ENCODE data around the gene TADA3.

TADA3 gene

DNA sequence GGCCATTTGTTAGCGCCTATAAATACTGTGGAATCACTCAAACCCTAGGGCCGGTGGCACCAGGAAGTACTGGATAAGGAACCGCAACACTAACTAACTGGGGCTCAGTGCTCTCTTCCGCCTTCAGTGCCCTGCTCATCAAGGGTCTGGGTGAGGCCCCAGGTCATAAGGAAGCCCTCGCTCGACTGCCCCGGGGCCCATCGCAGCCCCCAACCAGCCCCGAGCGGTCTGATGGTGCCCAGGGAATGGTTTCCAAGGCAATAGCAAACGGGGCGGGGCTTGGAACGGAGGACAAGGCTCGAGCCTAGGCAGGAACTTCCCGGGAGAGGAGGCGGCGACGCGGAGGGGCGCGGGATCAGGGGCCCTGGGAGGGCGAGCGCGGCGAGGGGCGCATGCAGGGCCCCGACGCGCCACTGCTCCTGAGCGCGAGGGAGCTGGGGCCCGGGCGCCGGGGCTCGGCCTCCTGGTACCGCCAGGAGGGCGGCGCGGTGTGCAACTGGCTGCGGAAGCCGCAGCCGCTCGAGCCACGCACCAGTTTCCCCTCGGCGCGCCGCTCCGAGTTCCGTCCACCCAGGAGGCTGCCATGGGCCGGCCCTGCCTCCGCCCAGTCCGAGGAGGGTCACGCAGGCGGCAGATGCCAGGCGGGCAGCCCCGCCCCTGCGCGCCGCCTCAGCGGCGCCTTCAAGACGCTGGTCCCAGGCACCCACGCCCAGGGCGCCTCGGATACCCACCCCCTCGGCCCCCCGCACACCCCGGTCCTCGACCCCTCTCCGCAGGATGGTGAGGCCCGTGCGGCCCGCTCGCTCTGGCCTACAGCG, 17.6 kb upstream of the TADA3 start, which contains the start of gene TTLL3:
TTLL3 (plus strand) TSS at position 648 of the 818 bp plus-strand sequence. CDS start 400 bp downstream, outside the sequence.
- no peak for DNase-seq

DNA sequence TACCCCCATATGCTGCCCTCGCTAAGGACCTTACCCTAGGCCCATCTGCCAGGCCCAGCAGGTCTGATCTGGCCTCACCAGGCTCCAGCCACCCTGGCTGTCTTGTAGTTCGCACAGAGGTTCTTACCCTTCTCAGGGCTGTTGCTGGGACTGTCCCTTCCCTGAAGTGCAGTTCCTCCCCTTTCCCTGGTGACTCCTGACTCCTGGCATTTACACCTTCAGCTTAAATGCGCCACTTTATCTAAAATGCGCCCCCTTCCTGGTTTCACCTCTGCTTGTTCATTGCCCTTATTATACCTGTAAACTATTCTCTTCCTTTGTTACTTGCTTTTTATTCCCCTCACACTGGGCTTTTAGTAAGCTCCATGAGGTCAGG, 17.0 kb upstream of the TADA3 start:
- no peak for DNase-seq

DNA sequence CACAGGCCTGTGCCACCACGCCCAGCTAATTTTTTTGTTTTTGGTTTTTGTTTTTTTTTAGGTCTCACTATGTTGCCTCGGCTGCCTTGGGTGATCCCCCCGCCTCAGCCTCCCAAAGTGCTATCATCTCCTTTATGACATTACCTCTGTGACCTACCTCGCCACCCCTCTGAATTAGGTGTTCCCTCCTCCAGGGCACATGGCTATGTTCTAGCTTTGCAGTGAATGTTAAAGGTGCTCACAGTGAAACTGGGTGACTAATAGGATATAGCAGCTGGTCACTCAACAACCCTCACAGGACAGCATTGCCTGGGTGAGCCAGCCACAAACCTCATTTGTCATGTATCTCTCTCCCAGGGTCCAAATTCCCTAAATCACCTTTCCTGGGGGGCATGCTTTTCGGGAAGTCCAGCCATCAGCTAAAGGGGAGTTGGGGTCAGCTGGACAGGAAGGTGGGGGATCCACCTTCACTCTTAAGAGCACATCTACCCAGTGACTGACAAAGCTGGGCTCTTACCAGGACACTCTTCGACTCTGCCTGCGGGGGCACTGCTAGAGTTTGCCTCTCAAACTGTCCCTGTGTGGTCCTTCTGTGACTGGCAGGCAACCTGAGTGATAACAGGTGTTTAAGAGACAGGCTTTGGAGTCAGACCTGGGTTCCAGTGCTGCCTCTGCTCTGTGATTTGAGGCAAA, 16.2 kb upstream of the TADA3 start:
- no peak for DNase-seq

DNA sequence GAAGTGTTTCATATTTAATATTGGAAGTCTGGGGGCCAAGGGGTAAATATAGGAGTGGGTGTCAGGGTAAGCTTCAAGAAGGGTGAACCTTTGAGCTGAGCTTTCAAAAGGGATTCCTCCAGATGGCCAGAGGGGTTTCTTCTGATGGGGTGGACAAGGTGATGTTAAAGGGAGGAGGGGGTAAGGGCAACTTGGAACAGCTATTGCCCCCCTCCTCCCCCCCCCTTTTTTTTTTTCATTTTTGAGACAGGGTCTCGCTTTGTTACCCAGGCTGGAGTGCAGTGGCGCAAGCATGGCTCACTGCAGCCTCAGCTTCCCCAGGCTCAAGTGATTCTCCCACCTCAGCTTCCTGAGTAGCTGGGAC, 15.7 kb upstream of the TADA3 start:
- DNase-seq: no peak

DNA sequence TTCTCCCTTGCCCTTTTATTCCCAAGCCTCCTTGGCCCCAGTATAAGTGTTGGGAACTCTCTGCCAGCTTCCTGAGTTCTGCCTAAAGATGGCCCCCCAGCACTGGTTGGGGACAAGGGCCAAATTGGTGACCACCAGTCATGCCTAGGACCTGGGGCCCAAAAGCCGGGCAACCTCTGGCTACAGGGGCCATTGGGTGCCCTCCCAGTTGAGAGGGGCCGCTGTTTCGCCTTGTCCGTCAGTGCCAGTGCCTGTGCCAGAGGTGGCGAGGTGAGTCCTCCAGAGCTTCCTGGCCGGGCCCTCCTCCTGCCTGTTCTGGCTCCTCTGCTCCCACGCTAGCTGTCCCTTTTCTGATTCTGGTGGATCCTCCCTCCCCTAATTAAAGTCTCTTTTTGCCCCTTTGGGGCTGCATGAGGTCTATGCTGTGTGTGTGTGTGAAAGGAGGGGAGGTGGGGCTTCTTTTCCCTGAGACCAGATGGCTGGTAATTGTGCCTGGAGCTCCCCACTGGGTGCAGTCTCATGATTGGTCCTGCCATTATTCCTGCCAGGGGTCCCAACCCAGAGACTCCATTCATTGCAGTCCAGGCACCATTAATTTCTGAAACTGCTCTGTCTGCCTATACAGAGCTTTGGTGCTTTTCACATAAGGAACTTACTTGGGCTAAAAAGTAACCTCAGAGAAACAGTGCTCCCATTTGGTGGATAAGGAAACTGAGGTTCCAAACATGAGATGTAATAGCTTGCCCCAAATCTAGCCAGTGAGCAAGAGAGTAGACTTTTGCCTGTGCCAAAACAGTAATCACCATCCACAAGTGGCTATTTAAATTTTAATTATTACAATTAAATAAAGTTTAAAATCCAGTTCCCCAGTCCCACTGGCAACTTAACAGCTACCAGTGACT, 14.7 kb upstream of the TADA3 start:
- no peak for DNase-seq

DNA sequence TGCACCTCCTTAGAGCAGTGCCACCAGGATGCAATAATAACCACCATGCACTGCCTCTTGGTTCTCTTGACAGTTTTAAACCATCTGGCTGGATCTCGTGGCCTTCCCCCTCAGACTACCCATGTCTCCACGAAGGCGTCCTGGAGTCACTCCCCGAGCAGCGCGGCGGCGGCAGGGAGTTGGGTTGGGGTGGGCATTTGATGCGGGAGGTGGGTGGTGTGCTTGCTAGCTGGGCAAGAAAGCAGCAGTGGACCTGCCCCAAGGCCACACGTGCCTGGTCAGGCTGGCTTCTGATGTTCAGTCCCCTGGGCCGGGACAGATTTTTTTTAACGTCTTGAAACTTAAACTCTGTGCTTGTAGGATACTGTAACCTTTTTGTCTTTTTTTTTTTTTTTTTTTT, 13.9 kb upstream of the TADA3 start:
- no peak for DNase-seq

DNA sequence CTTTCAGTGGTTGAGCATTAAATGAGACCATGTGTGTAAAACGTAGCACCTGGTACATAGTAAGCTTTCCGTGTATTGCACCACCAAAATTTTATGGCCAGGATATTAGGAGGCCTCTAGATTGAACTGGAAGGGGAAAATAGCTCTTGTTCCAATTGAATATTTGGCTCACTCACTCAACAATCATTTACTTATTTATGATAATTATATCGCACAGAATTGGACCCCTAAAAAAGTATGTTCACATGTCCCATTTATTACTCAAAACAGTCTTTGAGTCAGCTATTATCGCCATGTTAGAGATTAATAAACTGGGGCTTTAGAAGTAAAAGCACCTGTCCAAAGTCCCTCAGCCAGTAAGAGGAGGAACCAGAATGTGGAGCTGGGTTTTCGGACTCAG, 12.7 kb upstream of the TADA3 start:
- no peak for DNase-seq

DNA sequence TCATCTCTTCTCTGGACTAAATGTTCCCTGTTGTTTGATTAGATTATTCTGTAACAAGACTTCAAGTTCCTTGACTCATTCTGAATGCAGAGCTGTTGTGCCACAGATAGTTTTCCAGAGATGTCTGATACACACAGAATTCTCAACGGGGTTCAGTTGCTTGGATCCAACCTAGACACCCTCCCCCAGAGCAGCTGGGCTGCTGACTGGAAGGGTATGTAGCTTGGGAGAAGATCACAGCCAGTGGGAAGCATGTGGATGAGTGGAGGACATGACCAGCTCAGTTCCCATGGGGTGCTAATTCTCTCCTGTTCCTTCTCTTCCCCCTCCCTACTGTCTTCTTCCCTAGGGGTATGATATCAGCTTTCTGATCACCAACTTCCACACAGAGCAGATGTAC, 11.2 kb upstream of the TADA3 start:
- no peak for DNase-seq

DNA sequence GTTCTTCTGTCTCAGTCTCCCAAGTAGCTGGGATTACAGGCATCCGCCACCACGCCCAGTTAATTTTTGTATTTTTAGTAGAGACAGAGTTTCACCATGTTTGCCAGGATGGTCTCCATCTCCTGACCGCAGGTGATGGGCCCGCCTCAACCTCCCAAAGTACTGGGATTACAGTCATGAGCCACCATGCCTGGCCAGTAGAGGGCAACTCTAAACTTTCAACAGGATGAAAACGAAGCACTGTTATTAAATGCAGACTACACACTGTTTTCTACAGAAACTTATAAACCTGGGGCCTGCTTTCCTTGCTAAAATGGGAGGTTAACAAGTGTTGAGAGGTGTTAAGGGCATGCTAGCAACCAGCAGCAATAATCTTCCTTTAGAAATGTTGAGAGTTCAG, 8.3 kb upstream of the TADA3 start:
- DNase-seq: no peak

DNA sequence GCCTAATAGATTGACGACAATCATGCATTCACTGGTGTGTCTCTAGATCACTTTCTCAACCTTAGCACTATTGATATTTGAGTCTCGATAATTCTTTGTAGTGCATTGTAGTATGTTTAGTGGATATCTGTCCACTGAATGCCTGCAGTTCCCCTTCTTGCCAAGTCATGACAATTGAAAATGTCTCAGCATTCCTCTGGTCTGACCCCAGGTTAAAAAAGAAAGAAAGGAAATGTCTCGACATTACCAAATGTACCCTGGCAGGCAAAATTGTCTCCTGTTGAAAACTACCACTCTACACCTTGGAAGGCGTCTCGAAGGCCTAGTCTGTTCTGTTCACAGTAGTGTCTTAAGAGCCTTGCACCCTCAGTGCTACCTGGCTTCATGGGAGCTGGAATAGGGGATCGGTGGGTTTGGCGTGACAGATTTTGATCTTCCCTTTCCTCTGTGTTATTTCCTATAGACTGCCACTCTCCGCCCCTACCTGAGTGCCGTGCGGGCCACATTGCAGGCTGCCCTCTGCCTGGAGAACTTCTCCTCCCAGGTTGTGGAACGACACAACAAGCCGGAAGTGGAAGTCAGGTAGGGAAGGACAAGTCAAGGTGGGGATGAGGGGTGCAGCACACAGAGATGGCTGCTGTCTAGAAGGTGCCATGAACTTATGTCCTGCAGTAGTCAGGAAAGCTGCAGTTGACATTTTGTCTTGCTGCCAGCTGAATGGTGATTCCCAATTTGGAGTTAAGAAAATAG, 5.1 kb upstream of the TADA3 start:
- no peak for DNase-seq

DNA sequence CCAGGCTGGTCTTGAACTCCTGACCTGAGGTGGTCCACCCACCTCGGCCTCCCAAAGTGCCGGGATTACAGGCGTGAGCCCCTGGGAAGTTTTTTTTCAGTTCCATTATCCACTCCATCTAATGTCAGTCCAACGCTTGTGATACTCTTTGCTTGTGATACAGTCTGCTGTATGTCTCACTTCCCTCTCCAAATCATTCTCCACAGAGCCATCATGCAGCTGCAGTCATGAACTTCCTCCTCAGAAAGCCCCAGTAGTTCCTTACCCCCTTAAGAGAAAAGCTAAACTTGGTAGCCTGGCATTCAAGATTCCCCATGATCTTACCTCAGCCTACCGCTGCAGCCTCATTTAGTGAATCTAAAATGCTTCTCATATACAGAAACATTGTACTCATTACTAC, 2.9 kb upstream of the TADA3 start:
- no peak for DNase-seq

DNA sequence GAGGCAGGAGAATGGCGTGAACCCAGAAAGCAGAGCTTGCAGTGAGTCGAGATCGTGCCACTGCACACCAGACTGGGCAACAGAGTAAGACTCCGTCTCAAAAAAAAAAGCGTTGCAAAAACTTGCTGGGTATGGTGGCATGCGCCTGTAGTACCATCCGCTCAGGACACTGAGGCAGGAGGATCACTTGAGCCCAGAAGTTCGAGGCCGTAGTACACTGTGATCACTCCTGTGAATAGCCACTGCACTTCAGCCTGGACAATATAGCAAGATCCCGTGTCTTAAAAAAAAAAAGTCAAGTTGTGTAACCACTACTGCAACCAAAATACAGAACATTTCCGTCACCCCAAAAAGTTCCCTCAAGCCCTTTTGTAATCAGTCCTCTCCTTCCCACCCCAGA, 2.1 kb upstream of the TADA3 start:
- DNase-seq: no peak

DNA sequence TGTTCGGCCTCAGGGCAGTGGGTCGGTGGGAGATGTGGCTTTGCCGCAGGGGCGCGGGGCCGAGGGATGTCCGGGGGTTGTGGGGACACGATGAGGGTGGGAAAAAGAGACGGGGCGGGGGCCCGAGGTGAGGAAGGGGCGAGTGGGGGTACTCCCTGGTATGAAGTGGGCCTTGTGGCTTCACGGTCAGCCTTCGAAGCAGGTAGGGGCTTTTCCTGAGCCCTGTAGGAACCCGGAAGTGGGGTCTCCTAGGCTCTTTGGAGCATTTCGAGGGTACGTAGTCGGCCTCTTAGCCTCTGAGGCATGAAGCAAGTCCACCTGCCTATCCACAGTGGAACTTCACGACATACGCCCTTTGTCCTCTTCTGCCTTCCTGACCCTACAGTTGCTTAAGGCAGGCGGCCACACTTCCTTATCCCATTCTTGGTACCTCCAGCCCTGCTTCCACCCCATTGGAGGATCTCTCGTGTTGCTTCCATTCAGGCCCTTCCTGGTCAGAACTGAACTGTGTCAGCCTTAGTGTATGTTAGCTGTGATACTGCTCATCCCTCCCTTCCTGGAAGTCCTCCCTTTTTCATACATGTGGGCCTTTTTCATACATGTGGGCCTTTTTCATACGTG, 998 bp upstream of the TADA3 start:
- DNase-seq: no peak

DNA sequence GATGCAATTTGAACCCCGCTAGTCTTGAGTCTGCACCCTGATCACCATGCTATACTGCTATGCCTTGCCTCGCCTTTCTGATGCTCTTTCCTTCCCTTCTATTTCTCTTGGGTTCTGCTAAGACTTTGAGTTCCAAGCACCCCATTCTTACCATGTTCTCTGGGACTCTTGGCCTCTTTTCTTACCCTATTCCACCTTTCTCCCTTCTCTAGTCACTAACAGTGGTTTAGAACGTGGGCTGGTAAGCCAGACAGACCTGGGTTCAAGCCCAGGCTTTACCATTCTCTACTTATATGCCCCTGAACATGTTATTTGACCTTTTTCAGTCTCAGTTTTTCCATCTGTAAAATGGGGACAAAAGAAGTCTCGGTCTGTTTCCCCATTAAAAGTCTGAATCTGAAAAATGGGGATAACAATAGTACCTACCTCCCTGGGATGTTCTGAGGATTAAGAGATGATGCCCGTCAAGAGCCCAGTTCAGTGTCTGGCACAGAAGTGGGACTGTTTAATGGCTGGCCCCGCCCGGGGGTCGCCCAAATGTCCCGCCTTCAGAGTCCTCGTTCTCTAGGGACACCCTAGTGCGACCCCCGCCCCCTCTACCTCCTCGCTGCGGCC, 376 bp downstream of the TADA3 start:
- no peak for DNase-seq

DNA sequence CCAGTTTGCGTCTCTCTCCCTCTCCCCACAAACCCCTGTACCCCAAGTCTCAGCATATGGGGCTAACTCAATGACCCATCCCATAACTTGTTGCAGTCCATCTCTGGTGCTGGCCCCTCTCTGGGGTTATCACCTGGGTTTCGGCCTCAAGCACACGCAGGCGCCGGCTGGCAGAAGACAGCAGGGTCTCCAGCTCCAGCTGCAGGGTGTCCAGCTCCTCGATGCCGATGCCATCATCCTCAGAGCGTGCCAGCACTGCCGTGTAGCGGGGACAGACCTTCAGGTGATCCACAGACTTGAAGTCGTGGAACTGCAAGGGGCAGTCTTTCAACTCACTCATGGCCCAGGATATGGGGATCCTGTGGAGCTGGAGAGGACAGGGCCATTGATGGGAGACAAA, 1.1 kb downstream of the TADA3 start:
- DNase-seq: no peak

DNA sequence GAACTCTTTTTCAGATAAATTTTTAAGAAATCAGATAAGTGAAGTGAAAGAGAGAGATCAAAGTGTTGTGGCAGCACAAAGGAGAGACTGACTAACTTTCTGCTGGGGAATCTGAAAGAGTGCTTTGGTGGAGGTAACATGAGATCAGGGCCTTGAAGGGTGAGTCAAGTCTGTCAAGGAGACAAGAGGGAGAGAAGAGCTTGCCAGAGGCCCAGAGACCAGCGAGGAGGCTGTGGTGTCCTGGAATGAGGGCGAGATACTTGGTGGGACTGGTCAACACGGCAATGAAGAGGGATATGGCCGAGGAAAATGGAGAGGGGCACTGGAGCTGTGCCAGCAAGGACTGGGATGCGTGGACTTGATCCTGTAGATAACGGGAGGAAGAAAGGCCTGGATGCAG, 4.6 kb downstream of the TADA3 start:
- no peak for DNase-seq

DNA sequence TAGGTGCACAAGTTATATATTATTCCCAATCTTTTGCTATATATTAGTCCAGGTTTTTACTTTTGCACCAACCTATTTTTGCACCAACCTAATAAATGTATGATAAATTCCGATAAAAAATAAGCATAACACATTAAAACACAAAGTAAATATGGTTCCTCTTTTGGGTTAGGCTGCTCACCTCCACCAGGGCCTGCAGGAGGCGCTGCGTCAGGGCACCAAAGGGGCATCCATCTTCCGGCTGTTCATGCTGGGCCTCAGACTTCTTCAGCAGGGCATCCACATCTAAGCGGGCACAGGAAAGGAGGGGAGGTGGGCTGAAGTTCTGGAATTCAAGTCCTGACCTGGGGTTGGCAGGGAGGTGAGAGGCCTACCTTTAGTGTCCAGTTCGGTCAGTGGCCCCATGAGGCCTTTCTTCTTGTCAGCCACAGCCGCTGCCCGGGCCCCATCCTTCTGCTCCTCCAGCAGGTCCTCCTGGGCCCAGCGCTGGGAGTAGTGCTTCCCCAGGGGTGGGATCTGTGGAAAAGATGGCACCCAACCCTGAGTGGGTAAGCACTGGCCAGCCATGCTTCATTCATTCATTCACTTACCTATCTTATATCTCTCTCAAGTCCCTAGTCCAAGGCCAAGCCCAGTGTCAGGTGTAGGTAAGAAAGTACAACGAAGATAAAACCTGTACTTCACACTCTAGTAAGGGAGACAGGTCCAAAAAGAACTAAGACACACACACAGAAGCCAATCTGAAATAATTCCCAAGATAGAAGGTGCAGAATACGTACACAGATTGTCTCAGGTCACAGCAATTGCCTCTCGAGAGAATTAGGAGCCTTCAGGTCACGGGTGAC, 5.2 kb downstream of the TADA3 start:
- DNase-seq: no peak

DNA sequence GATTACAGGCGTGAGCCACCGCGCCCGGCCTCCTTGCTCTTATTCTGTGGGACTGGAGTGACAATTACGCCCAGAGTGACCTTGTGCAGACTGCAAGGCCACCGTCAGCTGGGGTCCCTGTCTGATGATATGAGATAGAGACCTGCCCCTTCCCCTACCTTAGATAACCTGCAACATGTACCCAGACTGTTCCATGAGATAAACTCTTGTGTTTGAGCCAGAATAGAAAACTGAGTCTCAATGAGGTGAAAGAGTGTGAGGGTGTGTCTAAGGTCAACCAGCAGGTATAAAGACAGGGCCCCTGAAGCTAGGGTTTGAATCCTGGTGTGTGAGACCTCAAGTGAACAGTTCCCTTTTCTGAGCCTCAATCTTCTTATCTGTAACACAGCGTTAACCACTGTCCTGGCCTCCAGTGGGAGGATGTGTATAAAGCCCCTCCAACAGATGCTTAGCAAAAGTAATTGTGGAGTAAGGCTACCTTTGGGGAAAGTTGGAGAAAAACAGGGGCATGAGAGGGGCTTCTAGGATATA, 6.0 kb downstream of the TADA3 start:
- DNase-seq: no peak

DNA sequence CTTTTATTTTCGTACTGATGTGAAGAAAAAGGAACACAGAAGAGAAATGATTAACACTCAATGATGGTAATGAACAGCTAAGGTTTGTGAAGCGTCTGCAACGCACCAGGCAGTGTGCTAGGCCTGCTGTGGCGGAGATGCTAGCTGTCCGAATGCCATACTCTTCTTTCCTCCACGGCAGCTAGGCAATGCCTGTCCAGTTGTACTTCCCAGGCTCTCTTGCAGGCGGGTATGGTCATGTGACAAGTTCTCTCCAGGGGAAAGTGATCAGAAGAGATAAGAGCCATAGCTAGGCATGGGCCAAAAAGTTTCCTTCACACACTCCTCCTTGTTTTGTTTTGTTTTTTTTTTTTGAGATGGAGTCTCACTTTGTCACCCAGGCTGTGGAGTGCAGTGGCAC, 6.7 kb downstream of the TADA3 start:
- DNase-seq: no peak

DNA sequence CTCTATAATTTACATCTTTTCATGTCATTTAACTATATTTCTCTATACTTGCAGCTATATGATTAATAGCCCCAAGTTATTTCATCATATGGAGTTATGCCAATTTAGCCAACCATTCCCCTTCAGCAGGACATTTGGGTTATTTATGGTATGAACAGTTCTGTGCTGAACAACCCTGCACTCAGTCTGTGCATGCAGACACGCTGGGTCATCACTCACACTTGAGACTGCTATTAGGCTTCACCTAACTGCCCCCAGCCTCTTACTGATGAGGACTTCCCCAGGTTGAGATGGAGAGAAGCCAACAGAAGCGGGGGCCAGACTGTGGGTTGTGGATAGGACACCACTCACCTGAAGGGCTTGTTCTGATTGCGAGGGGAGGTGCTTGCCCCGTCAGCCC, 7.3 kb downstream of the TADA3 start:
- DNase-seq: no peak

DNA sequence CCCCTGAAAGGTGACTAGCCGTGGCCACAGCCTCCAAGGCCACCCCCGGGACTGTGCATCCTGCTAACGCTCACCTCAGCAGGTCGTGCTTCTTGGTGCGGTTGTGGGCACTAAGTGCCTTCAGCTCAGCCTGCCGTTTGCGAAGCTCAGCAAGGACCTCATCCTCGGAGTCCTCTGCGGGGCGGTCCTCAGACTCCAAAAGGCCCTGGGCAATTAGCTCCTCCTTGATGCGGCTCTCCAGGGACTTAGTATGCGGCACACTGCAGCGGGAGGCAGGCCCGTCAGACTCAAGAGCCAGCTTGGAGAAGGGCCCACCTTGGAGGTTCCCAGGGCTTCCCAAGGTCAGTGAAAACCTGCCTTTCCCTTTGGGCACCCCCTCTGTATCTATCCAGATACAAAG, 8.3 kb downstream of the TADA3 start:
- DNase-seq: no peak
